CD14-positive monocyte (primary cell): ENCODE data around the gene FBXO2. TPM values are rescaled to one million over a fixed set of nuclear protein-coding genes. Genes with fewer than 3 reads are reported as not detected.

Experiments used
- DNase-seq, 3 donors: peaks; one replicate each; pipeline ENCODE4 v3.0.0-alpha.2; 2011 to 2022
- H2AFZ ChIP-seq: 2 replicates; pipeline ENCODE4 v1.6.0; 2012; ENCODE audit warnings: mild to moderate bottlenecking, low read depth, low read length, inconsistent platforms; ENCODE audit not compliant: insufficient read depth, poor library complexity, severe bottlenecking
- H3K27ac ChIP-seq, 2 donors: 1 replicate in 1 of 2; 2 replicates in 1 of 2; pipeline ENCODE4 v1.5.1; 2012 to 2013; ENCODE audit warnings: low read length in 2 of 2, control low read depth in 1 of 2, inconsistent platforms in 1 of 2, low read depth in 1 of 2, mild to moderate bottlenecking in 1 of 2
- H3K27me3 ChIP-seq, 2 donors: one replicate each; pipeline versions ENCODE4 v1.6.0 to v1.6.1; 2011 to 2013; ENCODE audit warnings: low read length in 2 of 2; ENCODE audit not compliant: control insufficient read depth in 2 of 2, insufficient read depth in 2 of 2
- H3K36me3 ChIP-seq, 2 donors: replicated peaks in 1 of 2; 1 replicate in 1 of 2; 2 replicates in 1 of 2; pipeline versions ENCODE4 v1.5.1 to v1.6.1; 2012 to 2013; ENCODE audit warnings: low read length in 2 of 2, control low read depth in 1 of 2, inconsistent platforms in 1 of 2, mild to moderate bottlenecking in 1 of 2; ENCODE audit not compliant: insufficient read depth in 2 of 2, control insufficient read depth in 1 of 2
- H3K4me1 ChIP-seq, 2 donors: 1 replicate in 1 of 2; 2 replicates in 1 of 2; pipeline versions ENCODE4 v1.5.1 to v1.6.1; 2012 to 2013; ENCODE audit warnings: low read length in 2 of 2, control low read depth in 1 of 2, inconsistent platforms in 1 of 2, mild to moderate bottlenecking in 1 of 2, moderate library complexity in 1 of 2; ENCODE audit not compliant: insufficient read depth in 2 of 2, control insufficient read depth in 1 of 2
- H3K4me2 ChIP-seq: replicated peaks from 2 replicates; pipeline ENCODE3; 2012; ENCODE audit warnings: low read length, moderate library complexity, mild to moderate bottlenecking; ENCODE audit not compliant: poor library complexity, severe bottlenecking; ENCODE audit errors: extremely low read depth
- H3K4me3 ChIP-seq, 3 experiments: fragments of 200-600 bp in 1 of 3; sonication (generic) in 1 of 3; replicated peaks in 1 of 3; 1 replicate in 2 of 3; 2 replicates in 1 of 3; pipeline ENCODE4 v1.5.1; 2011 to 2013; ENCODE audit warnings: low read length in 3 of 3, mild to moderate bottlenecking in 3 of 3, control low read depth in 2 of 3, low read depth in 2 of 3, inconsistent platforms in 1 of 3, moderate library complexity in 1 of 3
- H3K79me2 ChIP-seq: 2 replicates; pipeline ENCODE4 v1.6.0; 2012; ENCODE audit warnings: mild to moderate bottlenecking, control low read depth, inconsistent platforms, low read length, moderate library complexity; ENCODE audit not compliant: insufficient read depth
- H3K9ac ChIP-seq: 2 replicates; pipeline ENCODE4 v1.6.0; 2017; ENCODE audit warnings: low read length, mild to moderate bottlenecking; ENCODE audit not compliant: insufficient read depth, poor library complexity, severe bottlenecking
- H3K9me3 ChIP-seq, 2 donors: replicated peaks in 1 of 2; 1 replicate in 1 of 2; 2 replicates in 1 of 2; pipeline versions ENCODE4 v1.5.1 to v1.6.1; 2012 to 2013; ENCODE audit warnings: low read length in 2 of 2, control low read depth in 1 of 2; ENCODE audit not compliant: control insufficient read depth in 1 of 2, insufficient read depth in 1 of 2
- H4K20me1 ChIP-seq: 2 replicates; pipeline ENCODE4 v1.6.0; 2012; ENCODE audit warnings: mild to moderate bottlenecking, low read length, control low read depth, moderate library complexity; ENCODE audit not compliant: insufficient read depth
- H3K27ac Mint-ChIP-seq, 7 donors: one replicate each; pipeline ENCODE4 v1.8.0; 2020; ENCODE audit warnings: mild to moderate bottlenecking in 7 of 7, mixed read lengths in 7 of 7, moderate library complexity in 6 of 7, inconsistent platforms in 2 of 7
- H3K27me3 Mint-ChIP-seq, 3 donors: one replicate each; pipeline ENCODE4 v1.8.0; 2021 to 2022; ENCODE audit warnings: low read depth in 3 of 3, mild to moderate bottlenecking in 3 of 3, mixed read lengths in 3 of 3, moderate library complexity in 3 of 3, inconsistent platforms in 1 of 3
- H3K36me3 Mint-ChIP-seq, 2 donors: one replicate each; pipeline ENCODE4 v1.8.0; 2020; ENCODE audit warnings: mixed read lengths in 2 of 2, inconsistent platforms in 1 of 2, mild to moderate bottlenecking in 1 of 2
- H3K4me1 Mint-ChIP-seq: one replicate; pipeline ENCODE4 v1.8.0; 2020; ENCODE audit warnings: mild to moderate bottlenecking, mixed read lengths
- H3K4me3 Mint-ChIP-seq, 2 donors: one replicate each; pipeline ENCODE4 v1.8.0; 2020; ENCODE audit warnings: mild to moderate bottlenecking in 2 of 2, mixed read lengths in 2 of 2, moderate library complexity in 1 of 2
- H3K9me3 Mint-ChIP-seq, 7 donors: one replicate each; pipeline ENCODE4 v1.8.0; 2020 to 2022; ENCODE audit warnings: mixed read lengths in 7 of 7, mild to moderate bottlenecking in 6 of 7, moderate library complexity in 6 of 7, inconsistent platforms in 2 of 7
- WGBS: methylation state at CpG from one replicate; pipeline ENCODE4 v1.1.5; 2013; ENCODE audit warnings: missing lambda C conversion rate; ENCODE audit not compliant: insufficient coverage; 5-methylcytosine and 5-hydroxymethylcytosine counted together
- intact Hi-C, 2 donors: fragments of 100-400 bp; cut with micrococcal nuclease; formaldehyde crosslinking; loops; one replicate each; pipeline versions ENCODE4 v1.15.0 to v1.15.1; 2023
- polyA plus RNA-seq, 3 donors: library from polyadenylated mRNA; depleted of rRNA in 1 of 3; unstranded in 2 of 3; stranded (reverse) in 1 of 3; fragments of 300-500 nt in 2 of 3; fragments of >200 nt in 1 of 3; fragmentation: Illumina TruSeq in 2 of 3; gene quantifications; 1 replicate in 2 of 3; 2 replicates in 1 of 3; pipeline ENCODE4 v1.2.3, GENCODE V29; 2012 to 2021
- TF ChIP-seq, protein P1 (sequence below): fragments of 200-600 bp; IDR thresholded peaks from one replicate; pipeline ENCODE4 v1.8.0; 2022; ENCODE audit warnings: antibody characterized with exemption, mild to moderate bottlenecking

Gene FBXO2
- polyA plus RNA-seq, 3 donors: 0.08 TPM; not detected in 2

DNA sequence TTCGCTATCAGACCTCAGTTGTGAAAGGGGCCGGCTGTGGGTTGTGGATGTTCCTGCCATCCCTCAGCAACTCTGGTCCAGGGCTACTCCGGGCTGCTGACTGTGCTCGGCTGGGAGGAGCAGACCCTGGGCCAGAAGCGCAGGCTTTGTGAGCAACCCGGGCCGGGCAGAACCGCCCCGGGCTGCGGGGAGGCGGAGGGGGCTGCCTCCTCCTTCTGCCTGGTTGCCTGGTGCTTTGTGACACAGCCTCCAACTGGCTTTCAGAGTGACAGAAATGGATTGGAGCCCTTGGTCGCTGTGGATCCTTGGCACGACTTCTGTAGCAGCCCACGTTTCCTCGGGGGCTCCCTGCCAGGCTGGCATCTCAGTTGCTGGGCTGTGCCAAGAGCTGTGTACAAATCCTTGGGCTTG is 47.3 kb upstream of the FBXO2 start:
- H3K27ac Mint-ChIP-seq: no peak overlapping the region

DNA sequence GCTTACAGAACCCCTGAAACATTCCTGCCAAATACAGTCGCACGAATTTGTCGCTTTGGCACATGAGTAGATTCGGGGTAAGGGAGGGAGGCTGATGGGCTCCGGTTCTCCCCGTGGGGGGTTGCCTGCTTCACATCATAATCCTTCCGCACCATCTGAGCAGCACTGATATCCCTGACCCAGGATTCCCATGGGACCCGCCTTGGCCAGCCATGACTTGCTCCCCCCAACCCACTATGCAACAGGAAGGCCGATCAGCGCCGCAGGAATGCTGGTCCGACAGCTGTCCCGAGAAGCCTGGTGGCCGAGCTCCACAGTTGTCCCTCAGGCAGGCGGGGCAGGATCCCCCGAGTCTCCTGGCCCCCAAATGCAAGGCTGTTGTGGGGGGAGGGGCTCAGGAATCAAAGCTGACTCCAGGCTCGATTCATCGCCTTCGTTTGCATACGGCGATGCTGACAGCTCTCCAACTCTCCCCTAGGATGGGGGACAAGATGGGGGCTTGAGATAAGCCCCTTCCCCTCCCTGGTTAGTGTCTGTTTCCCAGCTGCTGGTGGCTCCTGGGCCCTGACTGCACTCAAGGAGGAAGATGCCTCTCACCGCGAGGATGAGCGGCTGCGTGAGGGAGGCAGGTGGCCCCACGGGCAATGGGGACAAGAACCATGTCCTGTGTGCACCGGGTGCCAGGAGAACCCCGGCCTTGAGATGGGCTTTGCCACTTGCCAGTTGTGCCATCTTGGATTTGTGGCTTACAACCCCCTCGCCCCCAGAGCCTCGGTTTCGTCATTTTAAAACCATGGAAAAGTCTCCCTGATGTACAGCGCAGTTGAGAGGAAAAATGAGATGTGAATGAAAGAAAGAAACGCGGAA is 46.6 kb upstream of the FBXO2 start:
- no peaks in the 10 kb centered on the region for H3K36me3 Mint-ChIP-seq
- TF ChIP-seq, protein P1, sequence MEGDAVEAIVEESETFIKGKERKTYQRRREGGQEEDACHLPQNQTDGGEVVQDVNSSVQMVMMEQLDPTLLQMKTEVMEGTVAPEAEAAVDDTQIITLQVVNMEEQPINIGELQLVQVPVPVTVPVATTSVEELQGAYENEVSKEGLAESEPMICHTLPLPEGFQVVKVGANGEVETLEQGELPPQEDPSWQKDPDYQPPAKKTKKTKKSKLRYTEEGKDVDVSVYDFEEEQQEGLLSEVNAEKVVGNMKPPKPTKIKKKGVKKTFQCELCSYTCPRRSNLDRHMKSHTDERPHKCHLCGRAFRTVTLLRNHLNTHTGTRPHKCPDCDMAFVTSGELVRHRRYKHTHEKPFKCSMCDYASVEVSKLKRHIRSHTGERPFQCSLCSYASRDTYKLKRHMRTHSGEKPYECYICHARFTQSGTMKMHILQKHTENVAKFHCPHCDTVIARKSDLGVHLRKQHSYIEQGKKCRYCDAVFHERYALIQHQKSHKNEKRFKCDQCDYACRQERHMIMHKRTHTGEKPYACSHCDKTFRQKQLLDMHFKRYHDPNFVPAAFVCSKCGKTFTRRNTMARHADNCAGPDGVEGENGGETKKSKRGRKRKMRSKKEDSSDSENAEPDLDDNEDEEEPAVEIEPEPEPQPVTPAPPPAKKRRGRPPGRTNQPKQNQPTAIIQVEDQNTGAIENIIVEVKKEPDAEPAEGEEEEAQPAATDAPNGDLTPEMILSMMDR: no peak
- no peak overlapping the region for H3K4me3 Mint-ChIP-seq

More for the DNA sequence above, 47.3 kb upstream of the FBXO2 start:
- peaks cover 22 to 46% (median 32%) of the 10 kb centered on the region in 3 donors for H3K27me3 Mint-ChIP-seq
- WGBS: 73% methylated on average over 15 of the region's 15 CpGs
- H3K36me3 ChIP-seq: no peaks in the 10 kb centered on the region
- no peaks in the 10 kb centered on the region for H4K20me1 ChIP-seq
- no peaks in the 10 kb centered on the region for H3K36me3 Mint-ChIP-seq
- H3K4me3 ChIP-seq: no peak overlapping the region
- TF ChIP-seq, protein P1: no peak
- H3K9me3 Mint-ChIP-seq: peaks cover 0 to 3% (median 0%) of the 10 kb centered on the region in 7 donors
- no peaks in the 10 kb centered on the region for H3K4me1 Mint-ChIP-seq
- peaks cover 0 to 25% of the 10 kb centered on the region in 2 donors for H3K27me3 ChIP-seq
- H2AFZ ChIP-seq: no peak overlapping the region
- DNase-seq: no peak
- H3K4me1 ChIP-seq: no peaks in the 10 kb centered on the region
- H3K4me3 Mint-ChIP-seq: no peak overlapping the region
- H3K4me2 ChIP-seq: no peak overlapping the region
- no peaks in the 10 kb centered on the region for H3K79me2 ChIP-seq
- no peaks in the 10 kb centered on the region for H3K9me3 ChIP-seq
- intact Hi-C loops: no loop called here
- H3K27ac ChIP-seq: no peak overlapping the region
- H3K9ac ChIP-seq: no peak overlapping the region

More for the DNA sequence above, 46.6 kb upstream of the FBXO2 start:
- Mint-ChIP-seq H3K4me1 (no peaks in the 10 kb centered on the region), H3K27me3 (peaks cover 25 to 51% (median 36%) of the 10 kb centered on the region in 3 donors), H3K9me3 (peaks cover 0 to 3% (median 0%) of the 10 kb centered on the region in 7 donors), H3K27ac (no peak overlapping the region)
- Histone ChIP-seq H3K9ac (no peak overlapping the region), H3K4me2 (no peak overlapping the region), H3K27ac (no peak overlapping the region), H3K27me3 (peaks cover 0 to 25% of the 10 kb centered on the region in 2 donors), H3K9me3 (no peaks in the 10 kb centered on the region), H3K4me1 (no peaks in the 10 kb centered on the region), H3K79me2 (no peaks in the 10 kb centered on the region), H4K20me1 (no peaks in the 10 kb centered on the region), H3K4me3 (no peak overlapping the region), H2AFZ (no peak overlapping the region), H3K36me3 (no peaks in the 10 kb centered on the region)
- WGBS: 38% methylated on average over 17 of the region's 34 CpGs
- DNase-seq: no peak
- intact Hi-C loops: no loop called here
